Measurements from ENCODE around the gene SCYL3.
A peak's percentile ranks its signal among the peaks of the same experiment; 100 is the strongest.
"Not testable (repeated sequence)": the region's sequence is repeated elsewhere in the genome, so short reads cannot be mapped to it uniquely, and the experiment has no call there.

SCYL3 gene, protein sequence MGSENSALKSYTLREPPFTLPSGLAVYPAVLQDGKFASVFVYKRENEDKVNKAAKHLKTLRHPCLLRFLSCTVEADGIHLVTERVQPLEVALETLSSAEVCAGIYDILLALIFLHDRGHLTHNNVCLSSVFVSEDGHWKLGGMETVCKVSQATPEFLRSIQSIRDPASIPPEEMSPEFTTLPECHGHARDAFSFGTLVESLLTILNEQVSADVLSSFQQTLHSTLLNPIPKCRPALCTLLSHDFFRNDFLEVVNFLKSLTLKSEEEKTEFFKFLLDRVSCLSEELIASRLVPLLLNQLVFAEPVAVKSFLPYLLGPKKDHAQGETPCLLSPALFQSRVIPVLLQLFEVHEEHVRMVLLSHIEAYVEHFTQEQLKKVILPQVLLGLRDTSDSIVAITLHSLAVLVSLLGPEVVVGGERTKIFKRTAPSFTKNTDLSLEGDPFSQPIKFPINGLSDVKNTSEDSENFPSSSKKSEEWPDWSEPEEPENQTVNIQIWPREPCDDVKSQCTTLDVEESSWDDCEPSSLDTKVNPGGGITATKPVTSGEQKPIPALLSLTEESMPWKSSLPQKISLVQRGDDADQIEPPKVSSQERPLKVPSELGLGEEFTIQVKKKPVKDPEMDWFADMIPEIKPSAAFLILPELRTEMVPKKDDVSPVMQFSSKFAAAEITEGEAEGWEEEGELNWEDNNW

DNA sequence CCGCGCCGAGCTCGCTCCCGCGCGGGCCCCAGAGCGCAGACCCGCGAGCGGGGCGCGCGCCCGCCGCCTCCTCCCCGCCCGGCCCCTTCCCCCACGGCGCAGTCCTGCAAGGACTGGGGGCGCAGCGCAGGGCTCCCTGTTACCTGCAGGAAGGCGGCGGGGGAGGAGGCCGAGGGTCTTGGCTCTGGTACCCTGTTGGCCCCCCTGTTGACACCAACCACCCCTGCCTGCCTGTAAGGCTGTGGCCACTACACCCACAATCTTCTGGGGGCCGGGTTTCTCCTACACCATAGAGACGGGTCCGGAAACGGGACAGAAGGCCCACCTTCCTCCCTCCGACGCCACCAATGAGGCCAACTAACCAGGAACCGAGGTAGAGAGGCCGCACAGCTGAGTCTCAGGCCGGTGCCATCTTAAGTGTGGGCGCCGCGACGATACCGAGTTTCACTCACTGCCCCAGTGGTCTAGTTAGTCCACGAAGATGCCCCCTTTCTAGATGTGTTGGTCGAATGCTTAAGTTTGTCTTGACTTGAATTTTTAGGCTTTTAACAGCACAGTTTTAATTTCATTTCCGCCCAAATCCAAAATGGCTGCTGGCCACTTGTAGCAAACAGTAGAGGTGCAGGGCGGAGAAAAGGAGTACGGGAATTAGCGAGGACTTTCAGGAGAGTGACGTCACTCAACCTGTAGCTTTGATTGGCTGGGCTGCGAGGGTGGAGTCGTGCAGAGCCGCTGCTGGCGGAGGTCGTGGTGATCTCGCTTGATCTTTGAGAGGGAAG is at the start of gene SCYL3:
SCYL3 (minus strand) TSS at position 252 of the 779 bp plus-strand sequence. CDS start 5,056 bp downstream, outside the sequence.
- FAIRE-seq (peak; percentile 74), DNase-seq (ENCODE audit: insufficient read length, low spot score) (peak; percentile 96)

DNA sequence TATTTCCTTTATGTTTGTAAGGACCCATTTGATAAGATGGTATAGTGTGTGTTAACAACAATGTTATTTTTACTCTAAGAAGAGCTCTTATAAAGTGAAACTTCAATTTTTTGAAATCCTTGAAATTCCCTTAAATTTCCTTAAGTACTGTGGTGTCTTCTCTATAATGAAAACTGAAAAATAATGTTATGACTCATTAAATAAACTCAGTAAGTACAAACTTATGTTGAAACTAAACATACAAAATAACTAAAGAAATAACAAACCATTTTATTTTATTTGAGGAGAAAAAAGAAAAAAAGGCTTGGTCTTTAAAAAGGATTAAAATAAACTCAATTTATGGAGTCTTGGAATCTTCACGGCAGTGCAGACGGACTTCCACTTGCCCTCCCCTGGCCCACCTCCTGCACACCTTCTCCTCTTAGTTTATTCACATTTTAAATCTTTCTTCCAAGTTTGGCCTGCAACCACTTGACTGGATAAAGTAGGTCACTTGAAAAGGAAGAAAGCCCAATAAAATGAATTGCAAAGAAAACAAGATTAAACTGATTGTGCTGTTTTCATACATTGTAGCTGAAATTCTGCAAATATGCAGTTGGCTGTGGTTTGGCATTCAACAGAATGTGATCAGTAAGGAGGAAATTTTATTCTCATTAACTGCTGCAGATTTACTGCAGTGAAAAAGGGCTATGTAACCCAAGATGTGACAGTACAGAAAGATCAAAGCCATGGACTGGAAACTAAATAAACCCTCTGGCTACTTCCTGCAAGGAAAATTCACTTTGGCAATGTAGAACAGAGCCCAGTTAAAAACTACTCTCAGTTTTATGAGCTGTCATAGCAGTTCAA is 48.5 kb upstream of the SCYL3 start:
- FAIRE-seq = no peak

DNA sequence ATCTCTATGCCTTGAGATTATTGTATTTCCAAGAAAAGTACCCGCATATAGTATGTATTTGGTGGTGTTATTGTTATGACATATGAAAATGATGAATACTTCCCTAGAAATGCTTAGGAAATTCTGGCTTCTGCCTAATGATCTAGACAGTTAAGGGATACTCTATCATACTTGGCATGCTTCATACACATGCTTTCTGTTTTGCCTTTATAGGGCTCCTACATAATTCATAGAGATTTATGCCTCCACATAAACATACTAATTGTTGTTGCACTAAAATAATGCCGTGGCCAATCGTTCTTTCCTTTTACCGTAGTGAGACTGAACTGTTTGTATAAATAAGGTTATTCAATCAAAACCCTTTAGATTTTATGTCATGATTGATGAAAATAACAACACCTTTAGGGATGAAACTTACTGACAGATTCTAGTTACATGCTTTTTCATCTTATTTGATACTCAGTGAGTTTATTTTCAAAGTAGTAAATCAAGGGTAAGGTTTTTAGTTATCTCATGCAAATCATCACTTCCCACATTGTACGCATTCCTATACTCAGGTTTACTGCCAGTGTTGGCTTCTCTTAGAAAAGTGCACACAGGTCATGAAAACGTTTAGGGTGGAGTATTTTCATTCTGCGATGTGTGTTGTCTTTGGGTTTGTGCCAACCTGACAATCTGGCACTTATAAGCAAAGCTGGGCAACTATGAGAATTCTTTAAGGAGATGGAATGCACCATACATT is 40.5 kb upstream of the SCYL3 start:
- DNase-seq (ENCODE audit: insufficient read length, low spot score) = no peak
- no peak for FAIRE-seq

More for the DNA sequence above, 48.5 kb upstream of the SCYL3 start:
- no peak for DNase-seq (ENCODE audit: insufficient read length, low spot score)

DNA sequence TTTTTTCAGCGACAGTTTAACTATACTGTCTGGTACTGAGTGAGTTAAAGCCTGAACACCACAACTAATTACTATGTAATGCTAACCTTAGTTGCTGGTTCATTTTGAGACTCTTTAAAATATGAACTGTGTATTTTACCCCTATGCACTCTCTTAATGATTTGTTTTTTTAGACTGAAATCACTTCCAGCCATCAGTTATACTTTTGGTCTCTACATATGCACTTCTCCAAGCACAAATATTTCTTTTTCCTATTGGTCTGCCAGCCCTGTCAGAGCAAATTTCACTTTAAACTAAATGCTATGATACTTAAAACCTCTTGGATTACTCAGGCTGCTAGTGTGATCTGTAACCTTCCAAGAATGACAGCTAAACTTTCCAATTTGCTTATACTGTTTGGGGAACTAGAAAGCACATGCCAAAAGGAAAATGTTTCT is 38.1 kb upstream of the SCYL3 start:
- FAIRE-seq (no peak), DNase-seq (ENCODE audit: insufficient read length, low spot score) (no peak)

DNA sequence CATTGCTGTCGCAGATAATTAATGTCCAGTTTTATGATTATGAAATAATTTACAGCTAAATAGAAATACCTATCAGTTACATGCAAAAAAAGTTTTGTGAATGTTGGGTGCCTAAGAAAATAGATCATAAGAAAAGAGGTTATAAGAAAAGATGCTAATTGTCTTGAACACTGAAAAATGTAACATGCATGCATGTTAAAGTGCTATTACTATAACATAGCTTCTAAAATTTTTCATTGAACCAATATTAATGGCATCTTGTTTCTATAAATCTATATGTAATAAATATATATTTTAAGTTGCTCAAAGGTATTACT is 35.5 kb upstream of the SCYL3 start:
- FAIRE-seq = no peak
- no peak for DNase-seq (ENCODE audit: insufficient read length, low spot score)

DNA sequence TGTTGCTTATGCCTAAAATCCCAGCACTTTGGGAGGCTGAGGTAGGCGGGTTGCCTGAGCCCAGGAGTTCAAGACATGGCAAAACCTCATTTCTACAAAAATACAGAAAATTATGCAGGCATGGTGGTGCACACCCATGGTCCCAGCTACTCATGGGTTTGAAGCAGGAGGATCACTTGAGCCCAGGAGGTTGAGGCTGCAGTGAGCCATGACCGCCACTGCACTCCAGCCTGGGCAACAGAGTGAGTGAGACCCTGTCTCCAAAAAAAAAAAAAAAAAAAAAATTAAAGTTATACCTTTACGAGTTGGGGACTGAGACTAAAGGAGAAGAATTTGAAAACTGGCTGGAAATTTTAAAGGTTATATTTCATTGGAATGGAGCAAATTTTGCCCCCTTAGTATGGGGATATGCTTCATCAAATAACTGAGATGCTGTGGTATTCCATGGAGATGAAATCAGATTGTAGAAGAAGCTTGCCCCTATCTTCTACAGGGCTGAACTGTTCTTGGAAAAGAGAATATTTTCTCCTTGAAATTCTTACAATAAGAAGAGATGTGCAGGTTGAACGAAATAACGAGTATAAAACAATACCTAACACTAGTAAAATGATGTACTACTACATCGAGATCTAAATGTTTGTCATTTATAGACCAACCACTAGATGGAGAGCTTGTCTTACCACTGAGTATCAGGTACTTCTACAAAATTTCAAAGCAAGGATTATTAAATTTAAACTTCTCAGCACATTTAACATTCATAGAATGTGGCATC is 34.9 kb upstream of the SCYL3 start:
- DNase-seq (ENCODE audit: insufficient read length, low spot score) (peak; percentile 24), FAIRE-seq (no peak)

DNA sequence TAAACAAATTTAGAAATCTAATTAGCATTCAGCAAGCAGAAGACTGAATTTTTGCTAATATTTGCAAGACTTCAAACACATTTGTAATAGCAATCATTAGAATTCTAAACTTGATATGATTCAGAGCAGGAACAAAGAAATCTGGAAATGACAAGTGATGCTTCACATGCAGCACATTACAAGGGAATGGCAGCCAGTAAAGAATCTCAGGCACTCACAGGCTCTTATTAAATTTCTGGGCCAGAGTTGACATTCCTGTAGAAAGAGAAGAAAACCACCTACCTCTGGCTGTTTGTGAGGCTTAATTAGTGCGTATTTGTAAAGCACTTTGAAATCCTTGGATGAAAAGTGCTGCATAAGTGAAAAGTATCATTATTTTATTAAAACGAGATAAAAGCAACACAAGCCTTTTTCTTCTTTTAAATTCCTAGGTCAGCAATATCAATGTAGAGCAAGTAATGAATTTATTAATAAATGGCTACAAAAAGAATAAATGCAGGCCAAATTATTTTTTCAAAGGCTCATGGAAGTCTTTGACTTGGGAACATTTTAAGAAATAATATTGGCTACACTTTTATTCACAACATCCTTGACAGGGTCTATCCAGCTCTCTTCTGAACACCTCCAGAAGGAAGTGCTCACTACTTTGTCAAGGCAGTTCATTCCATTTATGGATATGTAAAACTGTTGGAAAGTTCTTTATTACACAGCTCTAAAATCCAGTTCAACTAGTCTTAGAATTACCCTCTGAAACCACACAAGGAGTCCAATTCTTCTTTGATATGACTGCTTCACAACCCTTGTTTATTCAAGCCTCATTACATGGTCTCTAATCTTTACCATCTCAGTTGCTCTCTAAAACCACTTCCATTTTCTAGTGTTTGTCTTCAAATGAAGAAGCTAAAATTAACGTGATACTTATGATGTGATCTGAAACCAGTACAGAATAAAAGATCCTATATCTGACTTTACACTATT is 32.1 kb upstream of the SCYL3 start:
- FAIRE-seq (no peak), DNase-seq (ENCODE audit: insufficient read length, low spot score) (no peak)

DNA sequence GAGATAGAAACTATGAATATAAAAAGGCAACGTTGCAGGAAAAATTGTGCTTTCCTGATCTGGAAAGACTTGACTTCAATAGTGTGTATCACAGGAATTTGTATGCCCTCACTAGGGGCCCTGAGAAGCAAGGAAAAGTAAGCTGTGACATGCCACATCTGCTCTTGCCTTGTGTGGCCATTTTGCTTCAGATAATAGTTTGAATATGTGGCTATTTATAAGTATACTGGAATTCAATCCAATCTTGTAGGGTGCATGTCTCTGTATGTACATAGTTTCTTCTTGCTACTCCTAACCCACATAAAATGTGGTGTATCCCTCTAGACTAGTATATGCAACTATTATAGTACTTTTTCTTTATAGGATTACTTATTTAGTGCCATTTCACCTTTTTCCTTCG is 31.1 kb upstream of the SCYL3 start:
- no peak for DNase-seq (ENCODE audit: insufficient read length, low spot score)
- FAIRE-seq = no peak

DNA sequence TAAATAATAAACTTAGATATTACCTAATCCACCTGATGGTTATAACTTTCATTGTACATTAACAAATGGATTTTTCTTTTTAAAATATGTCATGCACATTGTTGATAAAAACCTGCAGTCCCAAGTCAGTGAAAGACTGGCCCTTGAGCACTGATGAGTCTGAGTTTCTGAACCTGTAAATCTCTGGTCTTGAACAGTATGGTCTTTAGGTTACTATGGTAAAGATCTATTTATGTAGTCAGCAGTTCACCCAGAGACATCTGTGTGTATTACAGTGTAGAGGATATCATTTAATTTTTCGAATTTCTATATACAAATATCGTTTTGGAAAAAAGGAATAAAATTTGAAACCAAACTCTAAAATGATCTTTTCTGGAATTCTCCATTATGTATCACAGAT is 30.4 kb upstream of the SCYL3 start:
- DNase-seq (ENCODE audit: insufficient read length, low spot score) (no peak), FAIRE-seq (no peak)

DNA sequence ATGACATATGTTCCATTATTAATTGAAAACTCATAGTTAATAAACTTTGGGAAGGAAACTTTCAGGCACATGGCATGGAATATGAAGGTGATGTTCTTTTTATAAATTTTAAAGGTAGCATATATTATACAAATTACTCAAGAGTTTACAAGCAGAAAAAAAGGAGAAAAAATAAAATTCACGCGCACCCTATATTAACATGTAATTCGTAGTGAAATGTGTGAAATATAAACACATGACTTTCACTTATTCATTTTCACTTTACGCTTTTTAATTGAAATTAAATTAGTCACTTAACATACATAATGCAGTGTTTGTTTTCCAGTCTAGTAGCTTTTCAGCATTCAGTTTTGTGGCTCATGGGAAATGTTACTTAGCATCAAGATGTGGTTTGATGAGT is 27.4 kb upstream of the SCYL3 start:
- no peak for FAIRE-seq
- no peak for DNase-seq (ENCODE audit: insufficient read length, low spot score)

DNA sequence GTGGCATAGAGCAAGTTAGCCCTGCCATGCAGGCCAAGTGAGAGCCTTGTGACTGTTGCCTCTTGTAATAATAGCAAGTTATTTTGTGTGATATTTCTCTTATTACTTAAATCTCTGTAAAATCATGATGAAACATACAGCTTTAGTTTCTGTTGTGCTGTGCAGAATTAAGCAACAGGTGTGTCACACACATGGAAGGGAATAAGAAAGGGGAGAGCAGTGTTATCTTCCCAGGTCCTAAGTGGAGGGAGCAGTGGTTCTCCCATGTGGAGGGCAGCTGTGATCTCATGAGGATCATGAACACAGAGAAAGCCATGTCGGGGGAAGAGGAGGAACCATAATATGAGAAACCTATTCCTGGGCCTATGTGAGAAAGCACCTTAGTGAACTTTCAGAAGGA is 25.2 kb upstream of the SCYL3 start:
- DNase-seq (ENCODE audit: insufficient read length, low spot score) (no peak), FAIRE-seq (no peak)

DNA sequence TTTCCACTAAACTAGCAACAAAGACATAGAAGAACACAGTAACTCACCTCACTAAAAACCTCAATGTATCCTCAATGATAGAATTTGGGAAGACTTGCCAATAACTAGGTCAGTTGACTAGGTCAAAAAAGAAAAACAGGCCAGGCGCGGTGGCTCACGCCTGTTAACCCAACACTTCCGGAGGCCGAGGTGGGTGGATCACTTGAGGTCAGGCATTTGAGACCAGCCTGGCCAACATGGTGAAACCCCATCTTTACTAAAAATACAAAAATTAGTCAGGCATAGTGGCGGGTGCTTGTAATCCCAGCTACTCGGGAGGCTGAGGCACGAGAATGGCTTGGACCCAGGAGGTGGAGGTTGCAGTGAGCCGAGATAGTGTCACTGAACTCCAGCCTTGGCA is 24.5 kb upstream of the SCYL3 start:
- FAIRE-seq; DNase-seq (ENCODE audit: insufficient read length, low spot score): not testable (repeated sequence)

DNA sequence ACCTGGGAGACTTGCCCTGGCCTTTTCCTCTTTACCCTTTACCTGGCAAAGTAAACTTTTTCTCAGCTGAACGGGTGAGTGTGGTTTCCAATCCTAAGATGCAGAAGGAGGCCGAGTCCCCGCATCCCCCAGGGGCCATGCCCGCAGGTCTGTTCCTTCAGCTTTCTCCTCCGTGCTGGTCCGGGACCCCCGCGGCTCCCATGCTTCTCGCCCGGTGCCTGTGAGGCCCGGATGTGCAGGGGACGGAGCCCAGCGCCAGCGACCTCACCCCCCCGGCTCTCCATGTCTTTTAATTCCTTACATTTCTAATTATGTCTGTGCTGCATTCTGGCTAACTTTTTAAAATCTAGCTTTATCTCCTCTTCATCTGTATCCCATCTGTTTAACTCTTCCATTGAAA is 21.5 kb upstream of the SCYL3 start:
- no peak for DNase-seq (ENCODE audit: insufficient read length, low spot score)
- no peak for FAIRE-seq

DNA sequence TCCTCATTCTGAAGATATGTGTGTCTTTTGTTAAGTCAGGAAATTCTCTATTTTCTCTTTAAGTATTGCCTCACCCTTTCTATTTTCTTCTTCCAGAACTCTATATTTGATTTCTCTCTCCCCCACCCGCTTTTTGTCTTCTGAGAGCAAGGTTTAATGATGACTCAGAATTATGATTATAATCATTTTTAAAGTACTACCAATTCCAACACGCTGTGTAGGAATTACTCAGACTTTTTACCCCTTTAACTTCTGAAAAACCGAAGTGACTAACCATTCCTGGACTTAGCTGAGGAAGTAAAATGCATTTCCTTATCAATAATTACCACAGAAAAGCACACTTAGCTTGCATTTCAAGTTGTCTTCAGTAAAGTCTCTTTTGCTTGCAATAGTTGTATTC is 20.8 kb upstream of the SCYL3 start:
- no peak for DNase-seq (ENCODE audit: insufficient read length, low spot score)
- FAIRE-seq = no peak

DNA sequence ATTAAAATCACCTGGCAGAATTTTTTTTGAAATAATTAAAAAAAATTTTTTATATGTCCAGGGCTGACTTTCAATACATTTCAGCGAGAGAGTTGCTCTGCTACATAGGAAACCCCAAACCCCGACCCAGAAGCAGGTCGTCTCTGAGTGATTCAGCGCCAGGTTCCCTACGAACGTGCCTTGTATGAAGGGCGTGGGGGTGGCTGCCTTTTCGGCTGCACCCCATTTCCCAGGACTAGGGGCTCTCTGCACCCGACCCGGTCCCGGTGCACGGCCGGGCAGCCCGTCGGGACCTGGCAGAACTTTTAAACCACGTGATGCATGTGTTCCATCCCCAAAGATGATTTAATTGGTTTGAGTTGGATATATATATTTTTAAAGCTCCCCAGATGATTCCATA is 15.8 kb upstream of the SCYL3 start:
- no peak for FAIRE-seq
- DNase-seq (ENCODE audit: insufficient read length, low spot score) = no peak

DNA sequence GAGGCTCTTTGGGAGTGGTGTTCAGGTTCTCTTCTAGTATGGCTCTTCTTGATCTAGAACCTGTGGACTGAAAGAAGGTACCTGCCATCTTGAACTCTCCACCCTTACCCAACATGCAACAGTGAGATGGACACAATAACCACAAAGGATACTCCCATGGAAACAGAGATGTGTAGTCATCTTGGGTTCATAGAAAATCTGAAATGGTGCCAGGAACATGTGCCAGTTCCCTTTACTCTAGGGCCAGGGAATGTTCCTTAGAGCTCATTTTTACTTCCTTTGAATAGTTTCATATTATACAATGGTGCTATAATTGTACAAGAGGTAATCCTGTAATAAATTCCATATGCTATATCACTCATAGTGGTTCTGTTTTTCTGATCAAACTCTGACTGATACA is 13.2 kb upstream of the SCYL3 start:
- DNase-seq (ENCODE audit: insufficient read length, low spot score) (no peak), FAIRE-seq (no peak)

DNA sequence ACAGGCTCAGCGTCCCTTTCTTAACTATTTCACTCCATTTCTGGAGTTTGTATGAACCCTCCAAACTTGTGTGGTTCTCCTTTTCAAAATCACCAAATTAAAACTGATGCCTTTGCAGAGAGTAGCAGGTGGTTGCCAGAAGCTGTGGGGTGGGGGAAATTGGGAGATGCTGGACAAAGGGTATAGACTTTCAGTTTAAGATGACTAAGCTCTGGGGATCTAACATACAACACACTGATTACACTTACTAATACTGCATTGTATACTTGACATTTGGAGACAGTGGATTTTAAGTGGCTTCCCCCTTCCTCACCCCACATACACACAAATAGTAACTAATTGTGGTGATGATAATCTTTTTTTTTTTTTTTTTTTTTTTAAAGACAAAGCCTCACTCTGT is 11.1 kb upstream of the SCYL3 start:
- FAIRE-seq = no peak

DNA sequence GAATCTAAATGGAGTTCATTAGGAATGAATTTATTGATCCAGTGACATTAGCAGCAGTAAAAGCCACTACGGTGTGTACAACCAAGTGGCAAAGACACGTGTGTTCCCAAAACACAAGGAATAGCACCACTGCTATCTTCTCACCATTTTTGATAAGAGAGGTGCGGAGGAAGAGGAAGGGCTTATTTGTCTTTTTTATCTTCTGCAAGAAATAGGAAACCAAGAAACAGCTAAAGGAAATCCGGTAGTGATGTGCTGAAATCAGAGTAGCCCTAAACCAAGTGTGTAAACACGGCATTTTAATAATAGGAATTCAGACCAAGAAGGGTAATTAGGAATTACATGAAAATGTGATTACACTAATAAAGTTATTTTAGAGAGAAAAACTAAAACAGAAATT is 9.1 kb upstream of the SCYL3 start:
- FAIRE-seq (no peak), DNase-seq (ENCODE audit: insufficient read length, low spot score) (no peak)

More for the DNA sequence above, 11.1 kb upstream of the SCYL3 start:
- no peak for DNase-seq (ENCODE audit: insufficient read length, low spot score)
